Esophagus mucosa (tissue), 1 donor: ENCODE results near the gene PDE2A. TPM values are rescaled to one million over a fixed set of nuclear protein-coding genes. Genes with fewer than 3 reads are reported as not detected.

Experiments
- ATAC-seq: fragments of 200-7000 bp; cut with Tn5 transposase; one replicate; pipeline ENCODE4 v1.9.1; 2020
- total RNA-seq: library from RNA; stranded (reverse); gene quantifications from one replicate; pipeline ENCODE4 v1.2.4, GENCODE V29; 2023
- donor health status: DM: yes; HTN: yes; CAD: no.

The PDE2A gene
- total RNA-seq, 1 donor from 2014 or later, result 6.0 TPM

- no peak for ATAC-seq
These were observed 65.2 kb downstream of the PDE2A start for GRCh38 chr11:72609045-72609444.

- no peak for ATAC-seq
These were observed 66.7 kb downstream of the PDE2A start for GRCh38 chr11:72607496-72607895.

DNA sequence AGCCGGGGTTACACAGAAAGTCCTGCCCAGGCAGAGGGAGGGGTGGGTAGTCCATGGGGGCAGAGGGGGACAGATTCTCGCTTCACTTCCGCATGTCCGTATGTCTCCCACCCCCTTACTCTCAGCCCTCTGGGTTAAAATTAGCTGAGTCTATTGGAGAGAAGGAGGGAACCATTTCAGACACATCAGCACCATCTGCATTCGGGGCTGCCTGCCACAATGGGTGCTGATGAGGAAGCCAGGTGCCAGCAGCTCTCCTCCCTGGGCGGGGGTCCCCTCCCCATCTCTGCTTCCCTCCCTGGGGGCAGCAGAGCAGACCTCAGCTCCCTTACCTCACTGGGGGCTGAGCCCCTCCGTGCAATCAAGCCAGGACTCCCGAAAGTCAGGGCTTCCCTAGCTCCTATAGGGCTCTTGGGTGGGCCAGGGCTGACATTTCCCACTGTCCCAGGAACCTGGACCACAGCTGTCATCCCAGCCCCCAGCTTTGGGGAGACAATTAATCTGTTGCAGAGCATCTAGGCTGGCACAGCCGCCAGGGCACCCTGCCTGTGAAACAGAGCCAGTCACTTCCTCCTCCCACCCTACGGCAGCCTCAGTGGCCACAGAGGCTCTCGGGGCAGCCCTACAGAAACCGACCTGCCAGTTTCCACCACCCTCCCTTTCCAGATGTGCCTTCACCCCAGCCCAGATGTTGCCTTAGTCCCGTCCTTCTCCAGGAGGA lies 67.3 kb downstream of the PDE2A start:
- ATAC-seq, result no peak

DNA sequence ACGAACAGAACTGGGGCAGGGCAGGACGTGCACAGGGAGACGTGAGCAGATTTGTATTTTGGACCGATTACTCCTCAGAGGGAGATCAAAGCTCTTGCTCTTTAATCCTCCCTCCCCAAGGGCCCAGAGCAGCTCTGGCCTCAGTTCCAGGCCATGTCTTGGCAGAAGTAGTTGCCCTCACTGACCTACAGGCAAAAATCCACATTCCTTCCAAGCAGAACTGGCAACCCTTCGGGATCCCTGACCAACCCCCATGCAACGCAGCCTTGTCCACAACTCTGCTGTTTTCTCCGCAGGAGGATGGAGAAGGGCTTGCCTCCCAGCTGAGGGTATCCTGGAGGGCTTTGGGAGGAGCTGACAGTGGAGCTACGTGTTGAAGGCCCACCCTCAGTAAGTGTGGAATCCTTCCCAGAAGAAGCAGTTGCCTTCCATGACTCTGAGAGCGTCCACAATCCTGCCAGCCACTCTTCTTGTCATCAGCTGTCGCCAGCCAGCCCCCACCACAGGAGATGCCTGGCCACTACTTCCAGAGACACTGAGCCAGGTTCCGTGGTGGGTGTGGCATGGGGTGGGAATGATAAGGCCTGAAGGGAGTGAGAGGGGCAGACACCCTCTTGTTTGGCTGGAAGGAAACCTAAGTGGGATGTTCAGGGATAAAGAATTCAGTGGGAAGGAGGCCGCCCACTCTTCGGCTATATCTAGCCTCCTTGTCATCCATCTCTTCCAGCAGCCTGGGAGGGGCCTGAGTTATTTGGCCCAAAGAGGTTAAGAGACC lies 68.1 kb downstream of the PDE2A start:
- ATAC-seq, result no peak

DNA sequence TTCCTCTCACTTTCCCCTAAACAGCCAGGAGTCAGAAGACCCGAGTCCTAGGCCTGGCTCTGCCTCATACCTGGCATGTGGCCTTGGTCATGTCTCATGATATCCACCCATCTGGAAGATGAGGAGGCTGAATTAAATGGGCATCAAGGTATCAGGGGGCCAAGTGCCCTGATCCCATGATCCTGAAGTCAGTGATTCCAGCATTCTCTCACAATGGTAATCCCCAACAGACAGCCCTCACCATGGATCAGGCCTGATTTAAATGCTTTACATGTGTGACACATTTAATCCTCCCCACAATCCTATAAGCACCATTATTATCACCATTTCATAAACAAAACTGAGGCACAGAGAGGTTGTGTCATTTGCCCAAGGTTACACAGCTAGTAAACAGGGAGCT lies 70.0 kb downstream of the PDE2A start:
- no peak for ATAC-seq

DNA sequence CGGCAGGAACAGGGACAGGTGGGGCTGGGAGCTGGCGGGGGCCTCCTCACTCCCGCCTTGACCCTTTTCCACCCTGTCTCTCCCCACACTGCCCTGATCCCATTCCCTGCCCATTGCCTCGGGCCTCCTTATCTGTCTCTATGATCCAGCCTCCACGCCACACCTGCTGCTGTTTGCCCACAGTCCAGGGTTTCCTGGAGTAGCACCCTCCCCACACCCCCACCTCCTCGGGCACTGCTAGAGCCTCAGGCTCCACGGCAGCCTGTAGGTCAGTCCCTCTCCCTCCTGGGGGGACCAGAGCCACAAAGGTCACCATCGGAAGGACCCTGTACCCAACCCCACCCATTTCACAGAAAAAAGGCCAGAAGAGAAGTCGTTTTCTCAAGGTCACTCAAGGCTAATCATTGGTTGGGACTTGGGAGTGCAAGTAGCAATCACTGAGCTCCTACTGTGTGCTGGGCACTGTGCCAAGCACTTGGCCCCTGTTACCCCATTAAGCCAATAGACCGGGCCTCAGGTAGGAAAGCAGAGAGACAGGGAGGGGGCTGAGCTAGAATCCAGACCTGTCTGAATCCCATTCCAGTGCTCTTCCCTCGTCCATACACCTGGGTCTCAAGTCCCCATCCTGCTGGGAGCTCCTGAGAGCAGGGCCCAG lies 71.8 kb downstream of the PDE2A start:
- no peak for ATAC-seq

- no peak for ATAC-seq
These were observed 73.7 kb downstream of the PDE2A start for GRCh38 chr11:72600557-72600956.

- ATAC-seq, result no peak
These were observed 74.7 kb downstream of the PDE2A start for GRCh38 chr11:72599325-72600117.

DNA sequence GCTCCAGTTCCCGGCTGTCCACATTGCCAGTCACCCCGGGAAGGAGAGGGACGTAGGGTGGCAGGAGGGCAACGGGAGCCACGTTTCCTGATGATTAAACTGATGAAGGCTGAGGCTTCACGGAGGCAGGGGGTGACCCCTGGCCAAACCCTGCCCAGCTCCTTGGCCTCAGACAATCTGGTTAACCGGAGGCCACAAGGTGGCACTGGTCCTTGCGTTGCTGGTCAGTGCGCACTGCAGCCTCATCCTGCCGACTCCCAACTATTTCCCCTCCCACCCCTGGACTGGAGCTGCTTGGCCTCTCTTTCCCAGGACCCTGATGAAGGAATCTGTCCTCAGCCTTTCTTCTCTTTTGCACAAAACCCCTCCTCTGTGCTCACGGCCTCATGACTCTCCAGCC lies 75.3 kb downstream of the PDE2A start:
- ATAC-seq, result no peak

DNA sequence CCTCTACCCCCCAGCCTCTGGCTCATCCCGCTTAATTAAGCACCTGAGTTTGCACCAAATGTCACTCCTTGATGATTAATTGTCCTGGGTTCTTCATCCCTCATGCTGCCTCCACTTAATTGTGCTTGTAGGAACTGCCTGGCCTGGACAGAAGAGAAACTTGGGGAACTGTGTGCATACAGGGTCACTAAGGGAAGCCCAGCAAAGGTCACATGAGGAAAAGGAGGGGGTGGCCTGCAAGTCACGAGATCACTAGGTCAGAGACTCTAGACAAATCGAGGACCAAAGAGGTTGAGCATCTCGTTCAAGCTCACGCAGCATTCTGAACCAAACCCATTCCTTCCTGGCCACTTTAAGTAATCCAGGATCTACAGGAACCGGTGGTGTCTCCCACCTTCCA lies 75.8 kb downstream of the PDE2A start:
- no peak for ATAC-seq

DNA sequence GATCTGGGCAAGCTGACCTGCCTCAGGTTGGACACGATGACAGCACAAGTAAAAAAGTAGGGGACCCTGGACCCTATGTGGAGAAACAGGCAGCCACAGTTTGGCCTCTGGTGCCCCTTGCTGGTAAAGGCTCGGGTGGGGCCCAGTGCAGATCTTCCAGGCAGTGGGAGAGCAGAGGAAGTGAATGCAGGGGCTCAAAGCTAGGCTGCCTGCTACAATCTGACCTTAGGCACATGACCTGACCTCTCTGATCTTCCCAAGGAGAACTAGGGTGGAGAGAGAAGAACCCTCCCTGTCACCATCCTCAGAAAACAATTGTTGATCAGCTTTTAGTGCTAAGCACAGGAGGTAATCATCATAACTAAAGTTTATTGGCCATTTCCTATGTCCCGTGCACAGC lies 76.5 kb downstream of the PDE2A start:
- ATAC-seq, result no peak

GRCh38 chr11:72595292-72595684 lies 78.9 kb downstream of the PDE2A start:
- ATAC-seq, result no peak

GRCh38 chr11:72594493-72595291 lies 79.5 kb downstream of the PDE2A start:
- ATAC-seq, result no peak

DNA sequence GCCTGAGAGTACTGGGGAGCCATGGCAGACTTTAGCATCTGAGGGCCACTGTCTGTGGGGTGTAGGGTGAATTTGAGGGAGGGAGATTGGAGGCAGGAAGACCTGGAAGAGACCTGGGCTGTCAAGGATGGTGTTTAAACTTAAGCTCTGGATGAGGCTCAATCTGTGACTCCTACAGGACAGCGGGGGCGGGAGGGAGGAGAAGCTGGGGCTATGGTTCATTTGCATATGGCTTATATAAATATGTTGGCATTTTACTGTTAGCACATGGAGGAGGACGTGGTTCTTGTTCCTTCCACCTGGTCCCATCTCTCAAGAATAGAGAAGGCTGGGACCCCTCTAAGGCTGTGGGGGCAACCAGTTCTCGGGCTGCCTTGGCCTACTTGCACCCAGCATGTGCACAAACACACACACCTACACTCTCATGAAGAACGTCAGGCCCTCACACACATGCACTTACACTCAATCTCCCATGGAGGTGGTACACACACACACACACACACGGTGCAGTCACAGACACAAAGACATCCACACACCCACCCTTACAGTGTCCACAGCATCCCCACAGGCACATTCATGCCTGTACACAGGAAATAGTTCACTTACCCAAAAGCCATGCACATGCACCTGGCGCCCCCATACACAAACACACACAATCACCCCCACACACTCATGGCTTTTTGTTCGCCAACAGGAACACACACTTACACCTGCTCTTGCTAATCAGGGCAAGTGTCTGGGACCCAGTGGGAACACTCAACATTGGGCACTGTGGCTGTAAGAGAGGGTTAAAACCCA lies 81.3 kb downstream of the PDE2A start:
- ATAC-seq, result no peak

- no peak for ATAC-seq
These were observed 82.3 kb downstream of the PDE2A start for GRCh38 chr11:72591785-72592502.

GRCh38 chr11:72591023-72591422 lies 83.2 kb downstream of the PDE2A start:
- ATAC-seq, result no peak

GRCh38 chr11:72589802-72590761 lies 84.1 kb downstream of the PDE2A start:
- peak; percentile 3 for ATAC-seq

GRCh38 chr11:72588421-72589410 lies 85.5 kb downstream of the PDE2A start:
- no peak for ATAC-seq
